HEK293 (cell line): ENCODE results near the gene FGR.
"Not testable (repeated sequence)": the region's sequence is repeated elsewhere in the genome, so short reads cannot be mapped to it uniquely, and the experiment has no call there.

Source experiments
- CTCF ChIA-PET: fragments of 350-600 bp; formaldehyde crosslinking; extraction: SDS; loops from one replicate; lab custom pipeline; 2021; ENCODE audit warnings: antibody characterized with exemption; lab: Yijun Ruan, JAX
- POLR2A ChIA-PET: fragments of 300-600 bp; formaldehyde crosslinking; extraction: SDS; loops from one replicate; lab custom pipeline; 2020; ENCODE audit warnings: antibody characterized with exemption, inconsistent platforms; lab: Yijun Ruan, JAX
- H3K27ac ChIP-seq: fragments of 200-500 bp; sonication (Bioruptor generic); 2 replicates; pipeline ENCODE4 v1.5.1; 2014; ENCODE audit warnings: low read depth, low read length, control low read depth, inconsistent platforms; ENCODE audit errors: extremely low read depth
- H3K36me3 ChIP-seq, 2 experiments: fragments of 200-500 bp in 1 of 2; sonication (Bioruptor generic) in 1 of 2; 1 replicate in 1 of 2; 2 replicates in 1 of 2; pipeline ENCODE4 v1.5.1; 2014 to 2017; ENCODE audit warnings: inconsistent platforms in 2 of 2, low read length in 2 of 2; ENCODE audit not compliant: control insufficient read depth in 2 of 2, insufficient read depth in 1 of 2
- H3K4me1 ChIP-seq: fragments of 200-500 bp; sonication (Bioruptor generic); 2 replicates; pipeline ENCODE4 v1.5.1; 2014; ENCODE audit warnings: mild to moderate bottlenecking, low read length, inconsistent platforms; ENCODE audit not compliant: control insufficient read depth, insufficient read depth
- H3K4me3 ChIP-seq: 2 replicates; pipeline ENCODE4 v1.5.1; 2011; ENCODE audit warnings: low read depth, mild to moderate bottlenecking, control low read depth, low read length, moderate library complexity
- H3K9me3 ChIP-seq: fragments of 200-500 bp; sonication (Bioruptor generic); 2 replicates; pipeline ENCODE4 v1.5.1; 2014; ENCODE audit warnings: low read depth, low read length, inconsistent platforms; ENCODE audit not compliant: control insufficient read depth, insufficient read depth
- EGR2 ChIP-seq: fragments of 450-650 bp; formaldehyde crosslinking; IDR thresholded peaks from 2 replicates; pipeline ENCODE4 v1.5.1; 2016; ENCODE audit warnings: low read depth, missing biosample characterization, missing genetic modification characterization
- MZF1 ChIP-seq: fragments of 450-650 bp; formaldehyde crosslinking; IDR thresholded peaks from 2 replicates; pipeline ENCODE4 v1.5.1; 2017; ENCODE audit warnings: missing biosample characterization, missing genetic modification characterization, borderline replicate concordance
- REPIN1 ChIP-seq: fragments of 450-650 bp; formaldehyde crosslinking; IDR thresholded peaks from 2 replicates; pipeline ENCODE4 v1.5.1; 2017; ENCODE audit warnings: missing biosample characterization, missing genetic modification characterization, low read depth
- ZBTB1 ChIP-seq: fragments of 450-650 bp; formaldehyde crosslinking; IDR thresholded peaks from 2 replicates; pipeline ENCODE4 v1.5.1; 2016; ENCODE audit warnings: missing biosample characterization, missing genetic modification characterization
- ZFHX2 ChIP-seq: fragments of 450-650 bp; formaldehyde crosslinking; conservative IDR thresholded peaks from 2 replicates; pipeline ENCODE4 v1.5.1; 2016; ENCODE audit warnings: missing biosample characterization, missing genetic modification characterization
- ZFP37 ChIP-seq: fragments of 450-650 bp; formaldehyde crosslinking; IDR thresholded peaks from 2 replicates; pipeline ENCODE4 v1.5.1; 2016; ENCODE audit warnings: missing biosample characterization, missing genetic modification characterization
- ZIC2 ChIP-seq: fragments of 450-650 bp; formaldehyde crosslinking; IDR thresholded peaks from 2 replicates; pipeline ENCODE4 v1.5.1; 2016; ENCODE audit warnings: missing biosample characterization, missing genetic modification characterization
- ZNF112 ChIP-seq: fragments of 450-650 bp; formaldehyde crosslinking; IDR thresholded peaks from 2 replicates; pipeline ENCODE4 v1.5.0; 2017; ENCODE audit warnings: missing biosample characterization, missing genetic modification characterization
- ZNF138 ChIP-seq: fragments of 450-650 bp; formaldehyde crosslinking; IDR thresholded peaks from 2 replicates; pipeline ENCODE4 v1.5.1; 2016; ENCODE audit warnings: missing biosample characterization, missing genetic modification characterization, borderline replicate concordance
- ZNF175 ChIP-seq: fragments of 450-650 bp; formaldehyde crosslinking; IDR thresholded peaks from 2 replicates; pipeline ENCODE4 v1.5.1; 2016; ENCODE audit warnings: missing biosample characterization, missing genetic modification characterization
- ZNF2 ChIP-seq: fragments of 450-650 bp; formaldehyde crosslinking; IDR thresholded peaks from 2 replicates; pipeline ENCODE4 v1.5.1; 2016; ENCODE audit warnings: missing biosample characterization, missing genetic modification characterization
- ZNF311 ChIP-seq: fragments of 450-650 bp; formaldehyde crosslinking; IDR thresholded peaks from 2 replicates; pipeline ENCODE4 v1.5.1; 2017; ENCODE audit warnings: missing biosample characterization, missing genetic modification characterization, borderline replicate concordance
- ZNF366 ChIP-seq: fragments of 450-650 bp; formaldehyde crosslinking; conservative IDR thresholded peaks from 2 replicates; pipeline ENCODE4 v1.5.1; 2016; ENCODE audit warnings: missing biosample characterization, missing genetic modification characterization
- TF ChIP-seq, protein P1 (sequence below): fragments of 450-650 bp; formaldehyde crosslinking; IDR thresholded peaks from 2 replicates; pipeline ENCODE4 v1.5.1; 2016; ENCODE audit warnings: missing biosample characterization, missing genetic modification characterization
- TF ChIP-seq, protein P2 (sequence below): fragments of 450-650 bp; formaldehyde crosslinking; IDR thresholded peaks from 2 replicates; pipeline ENCODE4 v1.5.1; 2017; ENCODE audit warnings: missing biosample characterization, missing genetic modification characterization
- TF ChIP-seq, protein P3 (sequence below): fragments of 450-650 bp; formaldehyde crosslinking; IDR thresholded peaks from 2 replicates; pipeline ENCODE4 v1.5.0; 2017; ENCODE audit warnings: missing biosample characterization, missing genetic modification characterization, borderline replicate concordance

FGR gene

DNA sequence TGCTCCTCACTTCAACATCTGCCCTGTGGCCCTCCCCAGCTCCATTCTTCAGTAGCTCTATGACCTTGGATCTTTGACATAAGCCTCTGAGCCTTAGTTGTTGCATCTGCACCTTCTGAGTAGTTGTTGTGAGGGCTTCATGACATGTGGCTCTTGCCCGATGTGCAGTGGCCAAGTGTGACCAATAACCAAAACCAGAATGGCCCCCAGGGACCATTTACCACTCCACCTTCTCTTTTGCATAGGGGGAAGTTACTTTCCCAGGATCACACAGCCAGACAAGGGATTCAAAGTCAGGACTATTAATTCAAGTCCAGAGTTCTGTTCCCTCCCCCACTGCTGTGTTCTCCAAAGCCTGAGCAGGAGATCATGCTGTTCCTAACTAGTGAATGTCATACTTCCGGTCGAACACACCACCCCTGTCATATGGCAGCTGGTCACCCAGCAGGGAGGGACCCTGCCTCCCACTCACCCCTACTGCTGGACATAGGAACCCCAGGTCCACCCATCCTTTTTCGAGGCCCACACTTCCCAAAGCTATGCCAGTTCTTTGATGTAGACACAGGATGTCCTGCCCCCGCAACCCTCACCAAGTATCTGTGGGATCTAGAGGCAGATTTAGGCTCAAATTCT, 4.0 kb downstream of the FGR start:
- ChIA-PET CTCF (interaction anchor here (0.7 to 3.1 kb wide), 5 partner anchors 23 to 264 kb away, joined by 3 to 15 read pairs (median 3); partner anchors contain the start of gene MAP3K6), POLR2A (interaction anchor here (1.3 kb wide), 1 partner anchor 58 kb away, joined by 4 read pairs; no protein-coding TSS in a partner anchor)

DNA sequence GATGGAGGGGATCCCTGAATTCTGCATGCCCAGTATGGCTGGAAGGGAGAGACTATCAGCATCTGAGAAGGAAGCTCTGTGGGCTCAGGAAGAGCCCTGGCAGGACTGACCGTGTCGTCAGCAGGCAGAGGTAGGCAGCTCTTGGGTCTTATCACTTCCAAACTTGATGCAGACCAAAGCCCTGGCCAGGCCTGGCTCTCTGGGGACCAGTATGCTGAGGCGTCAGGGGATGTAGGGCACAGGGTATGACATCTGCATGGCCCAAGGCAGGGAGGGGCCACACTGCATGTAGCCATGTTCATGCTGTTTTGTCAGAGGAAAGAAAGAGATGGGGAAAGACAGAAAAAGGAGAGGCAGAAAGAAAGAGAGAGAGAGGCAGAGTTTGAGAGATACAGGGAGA, 6.3 kb downstream of the FGR start:
- Histone ChIP-seq H3K4me1 (no peaks in the 10 kb centered on the region), H3K36me3 (no peaks in the 10 kb centered on the region), H3K27ac (no peak overlapping the region), H3K4me3 (no peak overlapping the region), H3K9me3 (no peaks in the 10 kb centered on the region)
- ChIA-PET POLR2A (interaction anchor here (0.6 kb wide), 1 partner anchor 72 kb away, joined by 4 read pairs; no protein-coding TSS in a partner anchor), CTCF (interaction anchor here (0.6 to 3.1 kb wide), 7 partner anchors 9 to 48 kb away, joined by 3 to 15 read pairs (median 6); partner anchors contain the start of gene IFI6)
- TF ChIP-seq ZFP37 (tag by site-specific recombination) (no peak), MZF1 (tag by site-specific recombination) (no peak), EGR2 (tag by site-specific recombination) (no peak), ZNF366 (tag by site-specific recombination) (no peak), REPIN1 (tag by site-specific recombination) (no peak), ZNF311 (tag by site-specific recombination) (no peak)
- TF ChIP-seq, protein P1, sequence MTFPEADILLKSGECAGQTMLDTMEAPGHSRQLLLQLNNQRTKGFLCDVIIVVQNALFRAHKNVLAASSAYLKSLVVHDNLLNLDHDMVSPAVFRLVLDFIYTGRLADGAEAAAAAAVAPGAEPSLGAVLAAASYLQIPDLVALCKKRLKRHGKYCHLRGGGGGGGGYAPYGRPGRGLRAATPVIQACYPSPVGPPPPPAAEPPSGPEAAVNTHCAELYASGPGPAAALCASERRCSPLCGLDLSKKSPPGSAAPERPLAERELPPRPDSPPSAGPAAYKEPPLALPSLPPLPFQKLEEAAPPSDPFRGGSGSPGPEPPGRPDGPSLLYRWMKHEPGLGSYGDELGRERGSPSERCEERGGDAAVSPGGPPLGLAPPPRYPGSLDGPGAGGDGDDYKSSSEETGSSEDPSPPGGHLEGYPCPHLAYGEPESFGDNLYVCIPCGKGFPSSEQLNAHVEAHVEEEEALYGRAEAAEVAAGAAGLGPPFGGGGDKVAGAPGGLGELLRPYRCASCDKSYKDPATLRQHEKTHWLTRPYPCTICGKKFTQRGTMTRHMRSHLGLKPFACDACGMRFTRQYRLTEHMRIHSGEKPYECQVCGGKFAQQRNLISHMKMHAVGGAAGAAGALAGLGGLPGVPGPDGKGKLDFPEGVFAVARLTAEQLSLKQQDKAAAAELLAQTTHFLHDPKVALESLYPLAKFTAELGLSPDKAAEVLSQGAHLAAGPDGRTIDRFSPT (tag by site-specific recombination), result no peak

More for the DNA sequence above, 4.0 kb downstream of the FGR start:
- Histone ChIP-seq H3K4me3 (no peak overlapping the region), H3K36me3 (no peaks in the 10 kb centered on the region), H3K9me3 (no peaks in the 10 kb centered on the region), H3K27ac (no peak overlapping the region), H3K4me1 (no peaks in the 10 kb centered on the region)
- TF ChIP-seq ZNF175 (tag by site-specific recombination), result no peak
- peak; percentile 50; the same call in 1 of the 2 replicates for TF ChIP-seq EGR2 (tag by site-specific recombination)
- TF ChIP-seq ZFHX2 (tag by site-specific recombination), result peak; percentile 59
- TF ChIP-seq ZIC2, result 0 out of 2 replicates have a peak, but pooled peaks have one; percentile 13

DNA sequence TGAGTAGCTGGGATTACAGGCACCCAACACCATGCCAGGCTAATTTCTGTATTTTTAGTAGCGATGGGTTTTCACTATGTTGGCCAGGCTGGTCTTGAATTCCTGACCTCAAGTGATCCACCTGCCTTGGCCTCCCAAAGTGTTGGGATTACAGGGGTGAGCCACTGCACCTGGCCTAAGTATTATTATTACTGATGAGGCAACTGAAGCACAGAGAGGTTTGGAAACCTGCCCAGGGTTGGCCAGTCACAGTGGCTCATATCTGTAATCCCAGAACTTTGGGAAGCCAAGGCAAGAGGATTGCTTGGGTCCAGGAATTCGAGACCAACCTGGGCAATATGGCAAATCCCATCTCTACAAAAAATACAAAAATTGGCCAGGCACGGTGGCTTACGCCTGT, 7.3 kb downstream of the FGR start:
- H3K4me3 ChIP-seq, H3K9me3 ChIP-seq, POLR2A ChIA-PET, H3K36me3 ChIP-seq, H3K27ac ChIP-seq, H3K4me1 ChIP-seq: not testable (repeated sequence)
- CTCF ChIA-PET, result interaction anchor here (1.2 to 3.1 kb wide), 3 partner anchors 16 to 36 kb away, joined by 6 to 15 read pairs (median 7); no protein-coding TSS in a partner anchor

DNA sequence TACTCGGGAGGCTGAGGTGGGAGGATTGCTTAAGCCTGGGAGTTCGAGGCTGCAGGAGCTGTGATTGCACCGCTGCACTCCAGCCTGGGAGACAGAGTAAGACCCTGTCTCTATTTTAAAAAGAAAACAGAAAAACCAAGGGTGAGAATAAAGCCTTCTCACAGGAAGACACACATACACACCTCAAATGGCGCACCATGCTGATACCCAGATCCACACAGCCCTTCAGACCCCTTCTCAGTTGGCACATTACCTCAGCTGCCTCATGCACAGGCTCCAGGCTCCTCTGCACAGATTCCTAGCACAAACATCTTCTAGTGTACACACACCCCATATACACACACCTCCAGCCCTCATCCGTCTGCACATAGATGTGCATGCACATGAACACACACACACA, 7.9 kb downstream of the FGR start:
- Histone ChIP-seq H3K27ac (no peak overlapping the region), H3K36me3 (no peaks in the 10 kb centered on the region), H3K4me3 (no peak overlapping the region), H3K9me3 (no peaks in the 10 kb centered on the region), H3K4me1 (no peaks in the 10 kb centered on the region)
- CTCF ChIA-PET, result interaction anchor here (0.6 to 2.1 kb wide), 2 partner anchors 20 to 36 kb away, joined by 3 to 7 read pairs; no protein-coding TSS in a partner anchor
- TF ChIP-seq, protein P2, sequence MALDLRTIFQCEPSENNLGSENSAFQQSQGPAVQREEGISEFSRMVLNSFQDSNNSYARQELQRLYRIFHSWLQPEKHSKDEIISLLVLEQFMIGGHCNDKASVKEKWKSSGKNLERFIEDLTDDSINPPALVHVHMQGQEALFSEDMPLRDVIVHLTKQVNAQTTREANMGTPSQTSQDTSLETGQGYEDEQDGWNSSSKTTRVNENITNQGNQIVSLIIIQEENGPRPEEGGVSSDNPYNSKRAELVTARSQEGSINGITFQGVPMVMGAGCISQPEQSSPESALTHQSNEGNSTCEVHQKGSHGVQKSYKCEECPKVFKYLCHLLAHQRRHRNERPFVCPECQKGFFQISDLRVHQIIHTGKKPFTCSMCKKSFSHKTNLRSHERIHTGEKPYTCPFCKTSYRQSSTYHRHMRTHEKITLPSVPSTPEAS (tag by site-specific recombination), result peak; percentile 63
- TF ChIP-seq ZNF2 (tag by site-specific recombination) (no peak), ZNF112 (tag by site-specific recombination) (no peak), ZNF175 (tag by site-specific recombination) (no peak), ZNF138 (tag by site-specific recombination) (no peak), ZBTB1 (tag by site-specific recombination) (no peak)
- TF ChIP-seq, protein P3, sequence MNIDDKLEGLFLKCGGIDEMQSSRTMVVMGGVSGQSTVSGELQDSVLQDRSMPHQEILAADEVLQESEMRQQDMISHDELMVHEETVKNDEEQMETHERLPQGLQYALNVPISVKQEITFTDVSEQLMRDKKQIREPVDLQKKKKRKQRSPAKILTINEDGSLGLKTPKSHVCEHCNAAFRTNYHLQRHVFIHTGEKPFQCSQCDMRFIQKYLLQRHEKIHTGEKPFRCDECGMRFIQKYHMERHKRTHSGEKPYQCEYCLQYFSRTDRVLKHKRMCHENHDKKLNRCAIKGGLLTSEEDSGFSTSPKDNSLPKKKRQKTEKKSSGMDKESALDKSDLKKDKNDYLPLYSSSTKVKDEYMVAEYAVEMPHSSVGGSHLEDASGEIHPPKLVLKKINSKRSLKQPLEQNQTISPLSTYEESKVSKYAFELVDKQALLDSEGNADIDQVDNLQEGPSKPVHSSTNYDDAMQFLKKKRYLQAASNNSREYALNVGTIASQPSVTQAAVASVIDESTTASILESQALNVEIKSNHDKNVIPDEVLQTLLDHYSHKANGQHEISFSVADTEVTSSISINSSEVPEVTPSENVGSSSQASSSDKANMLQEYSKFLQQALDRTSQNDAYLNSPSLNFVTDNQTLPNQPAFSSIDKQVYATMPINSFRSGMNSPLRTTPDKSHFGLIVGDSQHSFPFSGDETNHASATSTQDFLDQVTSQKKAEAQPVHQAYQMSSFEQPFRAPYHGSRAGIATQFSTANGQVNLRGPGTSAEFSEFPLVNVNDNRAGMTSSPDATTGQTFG, result no peak
- POLR2A ChIA-PET, result no interaction called here
